ENCODE data around the gene ASCC3. TPM values are rescaled to one million over a fixed set of nuclear protein-coding genes. Genes with fewer than 3 reads are reported as not detected.

ASCC3 gene
- total and polyA plus RNA-seq, 2 donors (not counting 3 experiments of a cell fraction or from before 2014, with no cell fraction given) = 15.7 to 57.2 TPM

- no peaks in the 10 kb centered on the region for H3K36me3 ChIP-seq (ENCODE audit: control insufficient read depth in 2 of 2, extremely low read depth in 1 of 2, insufficient read depth in 2 of 2, low read length in 2 of 2)
- H3K27me3 ChIP-seq (ENCODE audit: control insufficient read depth in 2 of 2, insufficient read depth in 2 of 2, low read length in 2 of 2) = peaks cover 84 to 100% of the 10 kb centered on the region in 2 experiments
- no peak overlapping the region for H2AFZ ChIP-seq (ENCODE audit: low read depth, low read length)
- no TSS peak for BruUV-seq (replicated peaks)
- no peak overlapping the region for H3K9ac ChIP-seq (replicated peaks; ENCODE audit: extremely low read depth, insufficient read depth, low read length)
- no peaks in the 10 kb centered on the region for H3K9me3 ChIP-seq (replicated peaks; ENCODE audit: control insufficient read depth, insufficient read depth, low read length)
- intact Hi-C loops (cut with micrococcal nuclease) = loop anchor here (5.0 kb wide), 2 partner anchors 107 to 533 kb away; no protein-coding TSS in a partner anchor
- H3K4me2 ChIP-seq (ENCODE audit: insufficient read depth, low read length) = no peak overlapping the region
- dilution Hi-C loops (cut with MboI; ENCODE audit: extremely low pct_ligation_motif_present, low sequenced_read_pairs) = loop anchor here (25.0 kb wide), 1 partner anchor 347 kb away; no protein-coding TSS in a partner anchor
- no peak overlapping the region for H3K27ac ChIP-seq (ENCODE audit: insufficient read depth, low read depth, low read length)
- ChIA-PET CTCF (interaction anchor here (2.4 to 4.8 kb wide), 6 partner anchors 202 to 343 kb away, joined by 10 to 72 read pairs (median 24); no protein-coding TSS in a partner anchor), POLR2A (no interaction called here)
- DNase-seq (ENCODE audit: low read depth, low spot score) (no peak), FAIRE-seq (no peak)
- no peaks in the 10 kb centered on the region for H3K79me2 ChIP-seq (ENCODE audit: control insufficient read depth, insufficient read depth, low read length)
- H3K4me3 ChIP-seq (replicated peaks in 1 of 3; ENCODE audit: insufficient read depth in 1 of 3, low read depth in 1 of 3, low read length in 3 of 3) = no peak overlapping the region
- H4K20me1 ChIP-seq (replicated peaks; ENCODE audit: control insufficient read depth, extremely low read depth, insufficient read depth, low read length) = no peaks in the 10 kb centered on the region
- H3K9me1 ChIP-seq (replicated peaks; ENCODE audit: control insufficient read depth, extremely low read depth, insufficient read depth, low read length) = no peaks in the 10 kb centered on the region
- H3K4me1 ChIP-seq (ENCODE audit: control insufficient read depth, extremely low read depth, insufficient read depth, low read length) = peaks cover 16% of the 10 kb centered on the region
- TF ChIP-seq POLR2A (IDR thresholded peaks at IDR 0.05; ENCODE audit: low read depth, low read length) (no peak), MYC (IDR thresholded peaks at IDR 0.05; ENCODE audit: low read depth, low read length) (no peak), JUN (IDR thresholded peaks at IDR 0.05; ENCODE audit: borderline replicate concordance, insufficient read depth, insufficient read length, low read depth) (no peak), FOS (IDR thresholded peaks at IDR 0.05; ENCODE audit: borderline replicate concordance, insufficient read depth, low read length) (no peak), EZH2 (IDR thresholded peaks at IDR 0.05; ENCODE audit: borderline replicate concordance, low read depth, low read length, severe bottlenecking) (no peak), MAX (IDR thresholded peaks at IDR 0.05; ENCODE audit: insufficient read depth, insufficient read length) (no peak), CTCF (IDR thresholded peaks at IDR 0.05; ENCODE audit: extremely low read depth in 1 of 2, insufficient read depth in 1 of 2, low read depth in 1 of 2, low read length in 2 of 2) (no peak), GATA2 (IDR thresholded peaks at IDR 0.05; ENCODE audit: insufficient read depth, insufficient read length, low read depth, low read length) (no peak), POLR2AphosphoS5 (IDR thresholded peaks at IDR 0.05; ENCODE audit: insufficient read depth, low read depth, low read length) (no peak)
Observed at GRCh38 chr6:100458841-100459591, 422.1 kb downstream of the ASCC3 start.
